ENCODE data around the gene ZNF536. TPM values are rescaled to one million over a fixed set of nuclear protein-coding genes. Genes with fewer than 3 reads are reported as not detected.
"Not testable (repeated sequence)": the region's sequence is repeated elsewhere in the genome, so short reads cannot be mapped to it uniquely, and the experiment has no call there.

Gene ZNF536
- total RNA-seq, 4 donors from 2014 or later, result 0.44 to 7.4 (median 0.88) TPM

GRCh38 chr19:30443531-30444252 is 71.5 kb downstream of the ZNF536 start:
- H3K4me3 ChIP-seq, result no peak overlapping the region
- intact Hi-C loops (cut with DNase I), result no loop called here
- H3K9me3 ChIP-seq, result no peaks in the 10 kb centered on the region
- no peaks in the 10 kb centered on the region for H3K27me3 ChIP-seq
- no peak for TF ChIP-seq POLR2A (IDR thresholded peaks at IDR 0.05)
- TF ChIP-seq, protein P1, sequence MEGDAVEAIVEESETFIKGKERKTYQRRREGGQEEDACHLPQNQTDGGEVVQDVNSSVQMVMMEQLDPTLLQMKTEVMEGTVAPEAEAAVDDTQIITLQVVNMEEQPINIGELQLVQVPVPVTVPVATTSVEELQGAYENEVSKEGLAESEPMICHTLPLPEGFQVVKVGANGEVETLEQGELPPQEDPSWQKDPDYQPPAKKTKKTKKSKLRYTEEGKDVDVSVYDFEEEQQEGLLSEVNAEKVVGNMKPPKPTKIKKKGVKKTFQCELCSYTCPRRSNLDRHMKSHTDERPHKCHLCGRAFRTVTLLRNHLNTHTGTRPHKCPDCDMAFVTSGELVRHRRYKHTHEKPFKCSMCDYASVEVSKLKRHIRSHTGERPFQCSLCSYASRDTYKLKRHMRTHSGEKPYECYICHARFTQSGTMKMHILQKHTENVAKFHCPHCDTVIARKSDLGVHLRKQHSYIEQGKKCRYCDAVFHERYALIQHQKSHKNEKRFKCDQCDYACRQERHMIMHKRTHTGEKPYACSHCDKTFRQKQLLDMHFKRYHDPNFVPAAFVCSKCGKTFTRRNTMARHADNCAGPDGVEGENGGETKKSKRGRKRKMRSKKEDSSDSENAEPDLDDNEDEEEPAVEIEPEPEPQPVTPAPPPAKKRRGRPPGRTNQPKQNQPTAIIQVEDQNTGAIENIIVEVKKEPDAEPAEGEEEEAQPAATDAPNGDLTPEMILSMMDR (IDR thresholded peaks at IDR 0.05), result no peak
- H3K36me3 ChIP-seq, result peaks cover 0 to 5% (median 0%) of the 10 kb centered on the region in 3 donors
- H3K27ac ChIP-seq, result no peak overlapping the region
- peaks cover 0 to 5% (median 0%) of the 10 kb centered on the region in 3 donors for H3K4me1 ChIP-seq
- 92 to 98% methylated on average over 12 to 14 of the region's 50 CpGs for WGBS, 2 donors
- DNase-seq, result no peak

- no peak overlapping the region for H3K4me3 ChIP-seq
- H3K27me3 ChIP-seq, result no peaks in the 10 kb centered on the region
- no peak for DNase-seq
- intact Hi-C loops (cut with DNase I), result no loop called here
- peaks cover 0 to 5% (median 0%) of the 10 kb centered on the region in 3 donors for H3K36me3 ChIP-seq
- H3K27ac ChIP-seq, result no peak overlapping the region
- H3K9me3 ChIP-seq, result no peaks in the 10 kb centered on the region
- no peak for TF ChIP-seq POLR2A (IDR thresholded peaks at IDR 0.05)
- TF ChIP-seq, protein P1 (IDR thresholded peaks at IDR 0.05), result no peak
- WGBS, 2 donors, result 95% methylated on average over 10 of the region's 37 CpGs; no CpG with 5 or more reads in 1 of the 2 donors
- peaks cover 0 to 8% (median 0%) of the 10 kb centered on the region in 3 donors for H3K4me1 ChIP-seq
These were observed 72.1 kb downstream of the ZNF536 start for GRCh38 chr19:30444253-30444671.

DNA sequence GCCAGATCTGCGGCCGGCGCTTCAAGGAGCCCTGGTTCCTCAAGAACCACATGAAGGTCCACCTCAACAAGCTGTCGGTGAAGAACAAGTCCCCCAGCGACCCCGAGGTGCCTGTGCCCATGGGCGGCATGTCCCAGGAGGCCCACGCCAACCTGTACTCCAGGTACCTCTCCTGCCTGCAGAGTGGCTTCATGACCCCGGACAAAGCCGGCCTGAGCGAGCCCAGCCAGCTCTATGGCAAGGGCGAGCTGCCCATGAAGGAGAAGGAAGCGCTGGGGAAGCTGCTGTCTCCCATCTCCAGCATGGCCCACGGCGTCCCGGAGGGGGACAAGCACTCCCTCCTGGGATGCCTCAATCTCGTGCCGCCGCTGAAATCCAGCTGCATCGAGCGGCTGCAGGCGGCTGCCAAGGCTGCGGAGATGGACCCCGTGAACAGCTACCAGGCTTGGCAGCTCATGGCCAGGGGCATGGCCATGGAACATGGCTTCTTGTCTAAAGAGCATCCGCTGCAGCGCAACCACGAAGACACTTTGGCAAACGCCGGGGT is 72.6 kb downstream of the ZNF536 start:
- TF ChIP-seq, protein P1 (IDR thresholded peaks at IDR 0.05), result no peak
- no peak for TF ChIP-seq POLR2A (IDR thresholded peaks at IDR 0.05)
- DNase-seq, result no peak
- peaks cover 0 to 13% (median 0%) of the 10 kb centered on the region in 3 donors for H3K4me1 ChIP-seq
- H3K27me3 ChIP-seq, result no peaks in the 10 kb centered on the region
- 94% methylated on average over 5 of the region's 29 CpGs; no CpG with 5 or more reads in 1 of the 2 donors for WGBS, 2 donors
- H3K36me3 ChIP-seq, result peaks cover 0 to 5% (median 0%) of the 10 kb centered on the region in 3 donors
- H3K9me3 ChIP-seq, result no peaks in the 10 kb centered on the region
- intact Hi-C loops (cut with DNase I), result no loop called here
- no peak overlapping the region for H3K27ac ChIP-seq
- H3K4me3 ChIP-seq, result no peak overlapping the region

DNA sequence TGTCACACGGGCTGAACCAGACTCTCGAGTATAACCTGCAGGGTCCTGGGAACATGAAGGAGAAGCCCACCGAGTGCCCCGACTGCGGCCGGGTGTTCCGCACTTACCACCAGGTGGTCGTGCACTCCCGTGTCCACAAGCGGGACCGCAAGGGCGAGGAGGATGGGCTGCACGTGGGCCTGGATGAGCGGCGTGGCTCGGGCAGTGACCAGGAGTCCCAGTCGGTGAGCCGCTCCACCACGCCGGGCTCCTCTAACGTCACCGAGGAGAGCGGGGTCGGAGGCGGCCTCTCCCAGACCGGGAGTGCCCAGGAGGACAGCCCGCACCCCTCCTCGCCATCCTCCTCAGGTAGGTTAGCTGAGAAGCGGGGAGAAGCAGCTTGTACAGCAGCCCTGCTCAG is 73.2 kb downstream of the ZNF536 start:
- H3K4me3 ChIP-seq, result no peak overlapping the region
- TF ChIP-seq, protein P1 (IDR thresholded peaks at IDR 0.05), result no peak
- TF ChIP-seq POLR2A (IDR thresholded peaks at IDR 0.05), result no peak
- H3K4me1 ChIP-seq, result peaks cover 0 to 19% (median 0%) of the 10 kb centered on the region in 3 donors
- peaks cover 0 to 5% (median 0%) of the 10 kb centered on the region in 3 donors for H3K36me3 ChIP-seq
- intact Hi-C loops (cut with DNase I), result no loop called here
- H3K27me3 ChIP-seq, result no peaks in the 10 kb centered on the region
- H3K27ac ChIP-seq, result no peak overlapping the region
- H3K9me3 ChIP-seq, result no peaks in the 10 kb centered on the region
- DNase-seq, result no peak
- 84% methylated on average over 4 of the region's 29 CpGs; no CpG with 5 or more reads in 1 of the 2 donors for WGBS, 2 donors

DNA sequence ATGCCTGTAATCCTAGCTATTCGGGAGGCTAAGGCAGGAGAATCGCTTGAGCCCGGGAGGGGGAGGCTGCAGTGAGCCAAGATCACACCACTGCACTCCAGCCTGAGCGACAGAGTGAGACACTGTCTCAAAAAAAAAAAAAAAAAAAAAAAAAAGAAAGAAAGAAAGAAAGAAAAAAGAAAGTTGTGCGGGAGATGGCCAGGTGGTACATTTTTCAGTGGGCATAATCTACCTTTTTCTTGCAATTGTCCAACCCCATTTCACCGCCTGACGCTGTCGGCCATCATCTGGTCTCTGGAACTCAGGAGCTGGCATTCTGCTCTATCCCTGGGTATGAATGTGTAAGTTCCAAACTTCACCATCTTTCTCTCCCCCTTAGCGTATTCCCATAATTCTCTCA is 73.9 kb downstream of the ZNF536 start:
- H3K36me3 ChIP-seq; intact Hi-C loops (cut with DNase I); H3K27me3 ChIP-seq; H3K4me3 ChIP-seq; H3K9me3 ChIP-seq; H3K27ac ChIP-seq; DNase-seq: not testable (repeated sequence)
- H3K4me1 ChIP-seq, result peaks cover 0 to 26% (median 0%) of the 10 kb centered on the region in 3 donors
- WGBS, 2 donors, result 93 to 95% methylated on average over 7 to 9 of the region's 9 CpGs

All from esophagus squamous epithelium (tissue), 5 donors.